ENCODE measurements around the gene PET100.

PET100 gene

DNA sequence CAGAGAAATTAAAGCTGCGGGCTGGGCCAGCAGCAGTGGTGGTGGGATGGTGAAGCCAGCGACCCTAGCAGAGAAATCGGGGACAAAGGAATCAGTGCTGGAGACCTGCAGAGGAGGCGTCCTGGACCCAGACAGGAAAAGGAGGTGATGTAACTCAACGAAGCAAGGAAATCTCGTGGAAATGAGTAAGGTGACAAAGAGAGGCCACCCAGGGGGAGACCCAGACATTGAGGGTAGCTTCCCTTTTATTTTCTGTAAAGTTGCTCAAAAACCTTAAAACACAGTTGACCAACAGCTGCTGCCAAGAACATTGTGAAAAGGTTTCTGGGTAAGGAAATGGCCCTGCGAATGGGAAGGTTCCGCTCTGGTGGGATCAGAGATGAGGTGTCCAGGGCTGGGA lies 26.0 kb downstream of the PET100 start:
- Histone ChIP-seq H2AFZ (no peak overlapping the region), H3K9ac (no peak overlapping the region), H3K4me3 (ENCODE audit: low read depth, low read length) (no peak overlapping the region), H3K36me3 (ENCODE audit: control insufficient read depth, insufficient read depth, low read length) (no peaks in the 10 kb centered on the region), H3K27ac (no peak overlapping the region), H3K4me2 (ENCODE audit: low read length) (no peak overlapping the region), H3K79me2 (no peaks in the 10 kb centered on the region), H3K27me3 (ENCODE audit: control insufficient read depth, insufficient read depth, low read length) (no peaks in the 10 kb centered on the region), H3K9me3 (ENCODE audit: control insufficient read depth, low read length) (no peaks in the 10 kb centered on the region), H3K4me1 (no peaks in the 10 kb centered on the region)
- TF ChIP-seq CTCF (IDR thresholded peaks at IDR 0.05) = no peak

DNA sequence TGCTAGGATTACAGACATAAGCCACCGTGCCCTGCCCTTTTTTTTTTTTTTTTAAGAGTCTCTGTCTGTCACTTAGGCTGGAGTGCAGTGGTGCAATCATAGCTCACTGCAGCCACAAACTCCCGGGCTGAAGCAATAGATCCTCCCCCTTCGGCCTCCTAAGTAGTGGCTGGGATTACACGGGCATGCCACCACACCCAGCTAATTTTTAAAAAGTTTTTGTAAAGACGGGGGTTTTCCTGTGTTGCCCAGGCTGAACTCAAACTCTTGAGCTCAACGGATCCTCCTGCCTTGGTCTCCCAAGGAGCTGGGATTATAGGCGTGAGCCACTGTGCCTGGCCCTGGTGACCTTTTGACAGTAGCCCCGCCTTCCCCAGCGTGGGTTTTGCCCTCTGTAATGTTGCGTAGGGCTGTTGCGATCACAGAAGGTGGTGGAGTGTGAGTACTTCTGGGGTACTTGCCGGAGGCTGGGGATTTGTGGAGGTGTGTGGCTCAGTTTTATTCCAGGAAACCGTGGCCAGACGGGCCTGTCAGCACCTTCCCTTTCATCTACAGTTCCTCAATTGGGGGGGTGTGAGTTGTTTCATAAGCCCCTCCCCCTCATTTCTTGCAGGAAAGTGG lies 27.6 kb downstream of the PET100 start:
- H3K36me3 ChIP-seq (ENCODE audit: control insufficient read depth, insufficient read depth, low read length) = no peaks in the 10 kb centered on the region
- no peaks in the 10 kb centered on the region for H3K9me3 ChIP-seq (ENCODE audit: control insufficient read depth, low read length)
- no peak overlapping the region for H3K4me3 ChIP-seq (ENCODE audit: low read depth, low read length)
- H3K9ac ChIP-seq = no peak overlapping the region
- H3K4me1 ChIP-seq = no peaks in the 10 kb centered on the region
- no peak overlapping the region for H2AFZ ChIP-seq
- H3K4me2 ChIP-seq (ENCODE audit: low read length) = no peak overlapping the region
- peaks cover 3% of the 10 kb centered on the region for H3K27me3 ChIP-seq (ENCODE audit: control insufficient read depth, insufficient read depth, low read length)
- H3K27ac ChIP-seq = no peak overlapping the region
- TF ChIP-seq CTCF (IDR thresholded peaks at IDR 0.05) = no peak
- H3K79me2 ChIP-seq = no peaks in the 10 kb centered on the region

DNA sequence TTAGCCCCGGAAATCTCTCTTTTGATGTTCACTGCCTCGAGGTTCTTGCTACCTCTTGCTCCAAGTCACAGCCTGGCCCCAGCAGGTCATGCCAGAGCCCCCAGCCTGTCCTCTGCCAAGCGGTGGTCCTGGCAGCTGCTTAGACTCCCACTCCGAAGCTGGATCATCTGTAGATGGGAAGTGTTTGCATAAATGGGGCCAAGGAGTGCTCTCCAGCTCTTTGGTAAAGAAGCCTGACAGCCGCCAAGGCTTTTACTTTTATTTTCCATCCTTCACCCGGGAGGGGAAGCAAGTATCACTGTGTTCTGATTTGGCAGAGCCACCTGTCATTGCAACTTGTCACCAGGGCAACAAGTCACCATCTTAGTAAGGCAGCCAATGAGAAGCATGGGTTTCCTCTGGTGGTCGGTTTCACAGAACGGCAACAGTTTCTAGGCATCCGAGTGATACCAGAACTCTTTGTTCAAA lies 28.7 kb downstream of the PET100 start:
- Histone ChIP-seq H3K4me1 (no peaks in the 10 kb centered on the region), H2AFZ (no peak overlapping the region), H3K27me3 (ENCODE audit: control insufficient read depth, insufficient read depth, low read length) (peaks cover 3% of the 10 kb centered on the region), H3K27ac (no peak overlapping the region), H3K4me3 (ENCODE audit: low read depth, low read length) (no peak overlapping the region), H3K9me3 (ENCODE audit: control insufficient read depth, low read length) (no peaks in the 10 kb centered on the region), H3K4me2 (ENCODE audit: low read length) (no peak overlapping the region), H3K79me2 (no peaks in the 10 kb centered on the region), H3K36me3 (ENCODE audit: control insufficient read depth, insufficient read depth, low read length) (no peaks in the 10 kb centered on the region), H3K9ac (no peak overlapping the region)
- no peak for TF ChIP-seq CTCF (IDR thresholded peaks at IDR 0.05)

- no peaks in the 10 kb centered on the region for H3K4me1 ChIP-seq
- H3K9ac ChIP-seq = no peak overlapping the region
- no peak overlapping the region for H3K4me3 ChIP-seq (ENCODE audit: low read depth, low read length)
- H3K27me3 ChIP-seq (ENCODE audit: control insufficient read depth, insufficient read depth, low read length) = peaks cover 3% of the 10 kb centered on the region
- no peaks in the 10 kb centered on the region for H3K36me3 ChIP-seq (ENCODE audit: control insufficient read depth, insufficient read depth, low read length)
- no peaks in the 10 kb centered on the region for H3K9me3 ChIP-seq (ENCODE audit: control insufficient read depth, low read length)
- no peak overlapping the region for H2AFZ ChIP-seq
- H3K4me2 ChIP-seq (ENCODE audit: low read length) = no peak overlapping the region
- H3K79me2 ChIP-seq = no peaks in the 10 kb centered on the region
- H3K27ac ChIP-seq = no peak overlapping the region
- no peak for TF ChIP-seq CTCF (IDR thresholded peaks at IDR 0.05)
These were observed 32.3 kb downstream of the PET100 start for GRCh38 chr19:7661744-7662538.
